ENCODE data around the gene ZCCHC3.

ZCCHC3 gene

DNA sequence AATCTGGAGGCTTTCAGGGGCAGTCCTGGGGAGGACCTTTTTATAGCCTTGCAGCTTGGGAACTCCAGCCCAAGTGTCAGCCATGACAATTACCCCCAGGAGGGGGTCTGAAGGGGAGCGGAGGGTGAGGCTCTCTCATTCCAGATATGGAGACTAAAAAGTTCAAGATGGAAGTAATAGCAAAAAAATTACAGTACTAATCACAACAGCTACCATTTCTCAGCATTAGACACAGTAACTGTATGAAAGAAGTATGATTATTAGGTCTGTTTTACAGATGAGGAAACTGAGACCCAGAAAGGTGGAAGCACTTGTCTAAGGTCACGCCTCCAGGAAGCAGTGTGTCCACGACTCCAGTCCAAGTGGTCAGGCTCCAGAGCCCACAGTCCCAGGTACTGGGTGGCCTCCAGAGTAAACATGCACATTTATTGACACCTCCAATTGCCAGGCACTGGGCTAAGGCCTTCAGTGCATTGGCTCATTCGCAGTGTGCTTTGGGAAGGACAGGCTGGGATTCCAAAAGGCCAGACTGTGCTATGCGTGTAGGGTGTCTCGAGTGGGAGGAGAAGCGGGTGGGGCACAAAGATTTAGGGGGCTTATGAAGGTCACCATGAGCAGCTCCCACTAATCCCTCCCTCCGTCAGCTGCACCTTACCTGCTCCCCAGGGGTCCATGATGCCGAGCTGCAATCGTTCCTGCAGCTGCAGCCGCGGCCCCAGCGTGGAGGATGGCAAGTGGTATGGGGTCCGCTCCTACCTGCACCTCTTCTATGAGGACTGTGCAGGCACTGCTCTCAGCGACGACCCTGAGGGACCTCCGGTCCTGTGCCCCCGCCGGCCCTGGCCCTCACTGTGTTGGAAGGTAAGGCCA is 51.8 kb downstream of the ZCCHC3 start:
- H2AFZ ChIP-seq (ENCODE audit: insufficient read depth, low read length, poor library complexity): no peak overlapping the region
- DNase-seq: no peak
- H3K4ac ChIP-seq (ENCODE audit: low read depth, low read length): no peak overlapping the region
- peaks cover 7 to 11% of the 10 kb centered on the region in 2 experiments for H3K36me3 ChIP-seq (ENCODE audit: control insufficient read depth in 1 of 2, insufficient read depth in 2 of 2, low read length in 2 of 2)
- no peak overlapping the region for H4K12ac ChIP-seq (ENCODE audit: low read depth, low read length)
- H3K27ac ChIP-seq (ENCODE audit: low read depth, low read length): no peak overlapping the region
- H3K79me1 ChIP-seq (ENCODE audit: low read length): peaks cover 11% of the 10 kb centered on the region
- H3K79me2 ChIP-seq (ENCODE audit: control insufficient read depth, insufficient read depth, low read length, poor library complexity): peaks cover 5% of the 10 kb centered on the region
- H3K9ac ChIP-seq (ENCODE audit: low read length): no peak overlapping the region
- H3K9me3 ChIP-seq (ENCODE audit: insufficient read depth, low read depth, low read length): no peaks in the 10 kb centered on the region
- no peak overlapping the region for H4K91ac ChIP-seq (ENCODE audit: low read depth, low read length)
- H3K18ac ChIP-seq (ENCODE audit: low read length): no peak overlapping the region
- no CpG with 5 or more reads among the region's 19 CpGs for WGBS (ENCODE audit: extremely low coverage, insufficient coverage, insufficient read length)
- H3K14ac ChIP-seq (ENCODE audit: low read length): no peak overlapping the region
- no peaks in the 10 kb centered on the region for H3K27me3 ChIP-seq (ENCODE audit: insufficient read depth, low read length)
- no peak overlapping the region for H2BK120ac ChIP-seq (ENCODE audit: insufficient read depth, low read length, poor library complexity)
- no peak overlapping the region for H3K23ac ChIP-seq (ENCODE audit: low read length)
- peaks cover 0 to 6% of the 10 kb centered on the region in 2 experiments for H3K4me1 ChIP-seq (ENCODE audit: control insufficient read depth in 1 of 2, insufficient read depth in 2 of 2, low read length in 2 of 2)
- H2BK12ac ChIP-seq (ENCODE audit: low read length): no peak overlapping the region
- H2AK5ac ChIP-seq (ENCODE audit: low read length): no peak overlapping the region
- no peak overlapping the region for H2BK5ac ChIP-seq (ENCODE audit: low read depth, low read length, poor library complexity)
- H3K4me2 ChIP-seq (ENCODE audit: low read length): no peak overlapping the region
- no peak overlapping the region for H3K4me3 ChIP-seq (ENCODE audit: low read depth, low read length)
- no peak overlapping the region for H4K8ac ChIP-seq (ENCODE audit: low read depth, low read length)

Measured in trophoblast cell (in vitro differentiated cells and primary cell).